A673 (cell line): ENCODE measurements around the gene ELK3. TPM values are rescaled to one million over a fixed set of nuclear protein-coding genes. Genes with fewer than 3 reads are reported as not detected.

Source experiments
- BruUV-seq: library from RNA; stranded (reverse); fragments of 400-500 nt; replicated peaks from 2 replicates; lab custom pipeline; 2021; lab: Mats Ljungman, UMichigan
- CTCF ChIA-PET: fragments of 300-600 bp; sonication (Branson Sonifier 250); formaldehyde crosslinking; loops from one replicate; lab custom pipeline; 2022; ENCODE audit warnings: antibody characterized with exemption; lab: Charles Lee
- POLR2A ChIA-PET: fragments of 300-600 bp; sonication (Branson Sonifier 250); formaldehyde crosslinking; loops from one replicate; lab custom pipeline; 2022; ENCODE audit warnings: antibody characterized with exemption; ENCODE audit not compliant: low non-redundant PET; lab: Charles Lee
- DNase-seq: peaks from one replicate; pipeline ENCODE4 v3.0.0-alpha.2; 2015; ENCODE audit warnings: low spot score
- H3K27ac ChIP-seq: fragments of 200-600 bp; sonication (generic); 2 replicates; pipeline ENCODE4 v1.5.1; 2016; ENCODE audit warnings: mixed run types, low read depth, mild to moderate bottlenecking, mixed read lengths, antibody characterized with exemption, low read length; ENCODE audit not compliant: poor library complexity, severe bottlenecking
- H3K27me3 ChIP-seq: fragments of 200-600 bp; sonication (generic); replicated peaks from 2 replicates; pipeline ENCODE4 v1.6.1; 2017; ENCODE audit warnings: mixed run types, low read depth, mild to moderate bottlenecking, mixed read lengths, antibody characterized with exemption, low read length; ENCODE audit not compliant: insufficient read depth, poor library complexity
- H3K36me3 ChIP-seq: fragments of 200-600 bp; sonication (generic); 2 replicates; pipeline ENCODE4 v1.6.1; 2016; ENCODE audit warnings: mixed run types, mild to moderate bottlenecking, mixed read lengths, antibody characterized with exemption, low read length; ENCODE audit not compliant: insufficient read depth, poor library complexity, severe bottlenecking
- H3K4me1 ChIP-seq: fragments of 200-600 bp; sonication (generic); 2 replicates; pipeline ENCODE4 v1.6.1; 2017; ENCODE audit warnings: mixed run types, mild to moderate bottlenecking, mixed read lengths, antibody characterized with exemption, low read length; ENCODE audit not compliant: insufficient read depth, poor library complexity, severe bottlenecking
- H3K4me3 ChIP-seq: fragments of 200-600 bp; sonication (generic); 2 replicates; pipeline ENCODE4 v1.5.1; 2016; ENCODE audit warnings: low read depth, mixed run types, mild to moderate bottlenecking, mixed read lengths, low read length; ENCODE audit not compliant: poor library complexity, severe bottlenecking
- H3K9me3 ChIP-seq: fragments of 200-600 bp; sonication (generic); 2 replicates; pipeline ENCODE4 v1.6.1; 2016; ENCODE audit warnings: mixed run types, low read depth, mild to moderate bottlenecking, mixed read lengths, antibody characterized with exemption, low read length; ENCODE audit not compliant: poor library complexity, severe bottlenecking
- EZH2 ChIP-seq: fragments of 200-600 bp; sonication (generic); IDR thresholded peaks from 2 replicates; pipeline ENCODE4 v1.6.1; 2017; ENCODE audit warnings: borderline replicate concordance, low read depth, mild to moderate bottlenecking, mixed read lengths, antibody characterized with exemption, low read length; ENCODE audit not compliant: poor library complexity, severe bottlenecking
- intact Hi-C: fragments of 100-400 bp; cut with micrococcal nuclease; formaldehyde crosslinking; loops from one replicate; pipeline ENCODE4 v1.10.0; 2022; ENCODE audit not compliant: unreplicated experiment
- total RNA-seq: library from RNA; stranded (reverse); gene quantifications from 2 replicates; pipeline ENCODE4 v1.2.3, GENCODE V29; 2021
- TF ChIP-seq, protein P1 (sequence below): fragments of 300-800, 200-600 bp; sonication (generic); conservative IDR thresholded peaks from 2 replicates; pipeline ENCODE4 v1.5.1; 2017; ENCODE audit warnings: low read depth, mild to moderate bottlenecking, antibody characterized with exemption, low read length, moderate library complexity, mixed read lengths

ELK3 gene
- total RNA-seq, 1 experiment from 2014 or later, result 62.1 TPM

DNA sequence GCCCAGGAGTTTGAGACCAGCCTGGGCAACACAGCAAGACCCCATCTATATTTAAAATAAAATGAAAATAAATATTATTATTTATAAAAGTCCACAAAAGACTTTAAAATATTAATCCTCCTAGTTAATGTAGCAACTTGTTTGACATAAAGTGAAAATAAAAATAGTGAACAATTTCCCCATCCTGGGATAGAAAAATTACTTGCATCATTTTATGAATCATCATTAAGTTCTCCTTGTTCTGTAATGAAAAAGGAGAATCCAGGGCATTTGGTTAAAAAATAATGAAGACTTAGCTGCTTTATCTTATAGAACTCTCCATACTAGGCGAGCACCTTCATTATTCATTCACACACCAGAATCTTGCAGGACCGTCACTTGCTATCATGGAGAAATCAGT lies 66.1 kb downstream of the ELK3 start:
- intact Hi-C loops, result no loop called here
- Histone ChIP-seq H3K9me3 (no peaks in the 10 kb centered on the region), H3K4me1 (peaks cover 32% of the 10 kb centered on the region), H3K36me3 (peaks cover 35% of the 10 kb centered on the region), H3K27me3 (no peaks in the 10 kb centered on the region), H3K4me3 (no peak overlapping the region), H3K27ac (no peak overlapping the region)
- ChIA-PET POLR2A (no interaction called here), CTCF (no interaction called here)
- DNase-seq, result no peak
- no peak for TF ChIP-seq EZH2
- TF ChIP-seq, protein P1, sequence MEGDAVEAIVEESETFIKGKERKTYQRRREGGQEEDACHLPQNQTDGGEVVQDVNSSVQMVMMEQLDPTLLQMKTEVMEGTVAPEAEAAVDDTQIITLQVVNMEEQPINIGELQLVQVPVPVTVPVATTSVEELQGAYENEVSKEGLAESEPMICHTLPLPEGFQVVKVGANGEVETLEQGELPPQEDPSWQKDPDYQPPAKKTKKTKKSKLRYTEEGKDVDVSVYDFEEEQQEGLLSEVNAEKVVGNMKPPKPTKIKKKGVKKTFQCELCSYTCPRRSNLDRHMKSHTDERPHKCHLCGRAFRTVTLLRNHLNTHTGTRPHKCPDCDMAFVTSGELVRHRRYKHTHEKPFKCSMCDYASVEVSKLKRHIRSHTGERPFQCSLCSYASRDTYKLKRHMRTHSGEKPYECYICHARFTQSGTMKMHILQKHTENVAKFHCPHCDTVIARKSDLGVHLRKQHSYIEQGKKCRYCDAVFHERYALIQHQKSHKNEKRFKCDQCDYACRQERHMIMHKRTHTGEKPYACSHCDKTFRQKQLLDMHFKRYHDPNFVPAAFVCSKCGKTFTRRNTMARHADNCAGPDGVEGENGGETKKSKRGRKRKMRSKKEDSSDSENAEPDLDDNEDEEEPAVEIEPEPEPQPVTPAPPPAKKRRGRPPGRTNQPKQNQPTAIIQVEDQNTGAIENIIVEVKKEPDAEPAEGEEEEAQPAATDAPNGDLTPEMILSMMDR, result no peak
- BruUV-seq, result no TSS peak

DNA sequence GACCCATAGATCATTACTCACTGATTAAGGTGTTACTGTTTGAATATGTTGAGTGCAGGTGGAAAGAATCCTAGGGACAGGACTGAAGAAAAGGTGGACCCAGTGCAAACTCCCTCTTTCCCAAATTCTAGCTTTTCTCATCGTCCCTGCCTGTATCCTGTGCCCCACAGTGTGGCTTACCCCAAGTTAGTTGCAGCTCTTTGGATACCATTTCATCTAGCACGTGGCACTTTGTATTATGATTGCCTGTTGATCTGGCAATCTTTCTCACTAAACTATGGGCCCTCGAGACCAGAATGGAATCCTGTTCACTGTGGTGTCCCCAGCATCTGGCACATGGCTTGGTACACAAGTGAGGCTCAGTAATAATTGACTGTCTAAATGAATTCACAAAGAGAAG lies 66.5 kb downstream of the ELK3 start:
- Histone ChIP-seq H3K36me3 (peaks cover 36% of the 10 kb centered on the region), H3K27me3 (no peaks in the 10 kb centered on the region), H3K4me3 (no peak overlapping the region), H3K27ac (no peak overlapping the region), H3K9me3 (no peaks in the 10 kb centered on the region), H3K4me1 (peaks cover 32% of the 10 kb centered on the region)
- no peak for DNase-seq
- no peak for TF ChIP-seq EZH2
- TF ChIP-seq, protein P1, result no peak
- CTCF ChIA-PET, result no interaction called here
- POLR2A ChIA-PET, result no interaction called here
- intact Hi-C loops, result no loop called here
- no TSS peak for BruUV-seq

DNA sequence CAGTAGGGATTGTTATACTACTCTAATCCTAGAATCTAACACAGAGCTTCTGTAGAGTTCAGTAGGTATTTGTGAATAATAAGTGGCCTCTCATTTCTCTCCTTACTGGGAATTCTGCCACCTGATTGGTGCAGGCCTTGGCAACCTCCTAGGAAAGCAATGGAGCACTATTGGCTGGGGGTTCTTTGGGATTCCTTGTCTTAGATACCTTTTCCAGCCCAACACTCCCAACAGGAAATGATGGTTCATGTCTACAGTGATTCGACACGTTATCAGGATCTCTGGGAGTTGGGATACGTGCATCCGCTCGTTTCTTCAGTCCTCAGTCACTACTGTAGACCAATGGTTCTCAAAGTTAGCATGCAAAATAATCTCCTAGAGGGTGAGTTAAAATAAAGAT lies 67.4 kb downstream of the ELK3 start:
- DNase-seq, result no peak
- BruUV-seq, result no TSS peak
- CTCF ChIA-PET, result no interaction called here

More for the DNA sequence above, 67.4 kb downstream of the ELK3 start:
- no peaks in the 10 kb centered on the region for H3K9me3 ChIP-seq
- TF ChIP-seq, protein P1, result no peak
- no peak for TF ChIP-seq EZH2
- intact Hi-C loops, result no loop called here
- H3K36me3 ChIP-seq, result peaks cover 41% of the 10 kb centered on the region
- no peak overlapping the region for H3K27ac ChIP-seq
- H3K27me3 ChIP-seq, result no peaks in the 10 kb centered on the region
- no peak overlapping the region for H3K4me3 ChIP-seq
- H3K4me1 ChIP-seq, result peaks cover 32% of the 10 kb centered on the region
- POLR2A ChIA-PET, result no interaction called here
